IPS-18c (cell line): Measurements from ENCODE around the gene TJP3.
A peak's percentile ranks its signal among the peaks of the same experiment; 100 is the strongest.

Source experiments
- H3K4me3 ChIP-seq: 2 replicates; pipeline ENCODE4 v1.7.0; 2013; ENCODE audit warnings: low read depth, mild to moderate bottlenecking, low read length, moderate library complexity; ENCODE audit not compliant: insufficient read depth
- H3K9me3 ChIP-seq: one replicate; pipeline ENCODE4 v1.6.1; 2013; ENCODE audit warnings: mild to moderate bottlenecking, low read length, moderate library complexity; ENCODE audit not compliant: control insufficient read depth, insufficient read depth

The TJP3 gene

DNA sequence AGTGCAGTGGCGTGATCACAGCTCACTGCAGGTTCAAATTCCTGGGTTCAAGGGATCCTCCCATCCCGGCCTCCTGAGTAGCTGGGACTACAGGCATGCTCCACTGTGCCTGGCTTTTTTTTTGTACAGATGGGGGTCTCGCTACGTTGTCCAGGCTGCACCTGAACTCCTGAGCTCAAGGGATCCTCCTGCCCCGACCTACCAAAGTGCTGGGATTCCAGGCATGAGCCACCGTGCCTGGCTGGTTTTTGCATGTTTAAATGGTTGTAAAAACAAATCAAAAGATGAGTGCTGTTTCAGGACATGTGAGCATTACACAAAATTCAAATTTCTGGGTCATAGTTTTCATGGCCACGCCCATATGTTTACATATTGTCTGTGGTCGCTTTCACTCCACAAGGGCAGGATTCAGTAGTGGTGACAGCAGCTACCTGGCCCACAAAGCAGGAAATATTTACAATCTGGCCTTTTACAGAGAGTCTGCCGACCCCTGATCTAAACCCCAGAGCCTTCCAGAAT, 72.7 kb downstream of the TJP3 start:
- peaks cover 3% of the 10 kb centered on the region for H3K9me3 ChIP-seq
- no peak overlapping the region for H3K4me3 ChIP-seq

GRCh38 chr19:3781603-3782002, 73.4 kb downstream of the TJP3 start:
- peaks cover 3% of the 10 kb centered on the region for H3K9me3 ChIP-seq
- H3K4me3 ChIP-seq: no peak overlapping the region

- H3K9me3 ChIP-seq: peaks cover 3% of the 10 kb centered on the region
Measured at GRCh38 chr19:3782330-3782729, 74.1 kb downstream of the TJP3 start.

DNA sequence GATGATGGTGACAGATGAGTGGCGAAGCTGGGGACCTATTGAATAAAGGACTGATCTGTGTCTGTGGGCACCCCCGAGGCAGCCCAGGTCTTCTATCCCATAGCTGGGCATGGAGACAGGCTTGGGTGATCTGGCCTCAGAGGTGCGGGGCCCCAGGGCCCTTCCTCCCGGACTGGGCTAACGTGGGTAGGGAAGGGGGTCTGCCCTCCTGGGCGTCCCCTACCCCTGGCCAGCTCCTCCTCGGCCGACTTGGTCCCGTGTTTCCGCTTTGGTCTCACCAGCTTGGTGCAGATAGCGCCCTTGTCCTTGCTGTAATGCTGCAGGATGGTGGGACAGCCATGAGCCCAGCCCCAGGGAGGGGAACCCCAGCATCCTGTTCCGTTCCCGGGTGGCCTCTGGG, 74.7 kb downstream of the TJP3 start:
- Histone ChIP-seq H3K4me3 (no peak overlapping the region), H3K9me3 (peaks cover 3% of the 10 kb centered on the region)

More at GRCh38 chr19:3782330-3782729, 74.1 kb downstream of the TJP3 start:
- H3K4me3 ChIP-seq: no peak overlapping the region

DNA sequence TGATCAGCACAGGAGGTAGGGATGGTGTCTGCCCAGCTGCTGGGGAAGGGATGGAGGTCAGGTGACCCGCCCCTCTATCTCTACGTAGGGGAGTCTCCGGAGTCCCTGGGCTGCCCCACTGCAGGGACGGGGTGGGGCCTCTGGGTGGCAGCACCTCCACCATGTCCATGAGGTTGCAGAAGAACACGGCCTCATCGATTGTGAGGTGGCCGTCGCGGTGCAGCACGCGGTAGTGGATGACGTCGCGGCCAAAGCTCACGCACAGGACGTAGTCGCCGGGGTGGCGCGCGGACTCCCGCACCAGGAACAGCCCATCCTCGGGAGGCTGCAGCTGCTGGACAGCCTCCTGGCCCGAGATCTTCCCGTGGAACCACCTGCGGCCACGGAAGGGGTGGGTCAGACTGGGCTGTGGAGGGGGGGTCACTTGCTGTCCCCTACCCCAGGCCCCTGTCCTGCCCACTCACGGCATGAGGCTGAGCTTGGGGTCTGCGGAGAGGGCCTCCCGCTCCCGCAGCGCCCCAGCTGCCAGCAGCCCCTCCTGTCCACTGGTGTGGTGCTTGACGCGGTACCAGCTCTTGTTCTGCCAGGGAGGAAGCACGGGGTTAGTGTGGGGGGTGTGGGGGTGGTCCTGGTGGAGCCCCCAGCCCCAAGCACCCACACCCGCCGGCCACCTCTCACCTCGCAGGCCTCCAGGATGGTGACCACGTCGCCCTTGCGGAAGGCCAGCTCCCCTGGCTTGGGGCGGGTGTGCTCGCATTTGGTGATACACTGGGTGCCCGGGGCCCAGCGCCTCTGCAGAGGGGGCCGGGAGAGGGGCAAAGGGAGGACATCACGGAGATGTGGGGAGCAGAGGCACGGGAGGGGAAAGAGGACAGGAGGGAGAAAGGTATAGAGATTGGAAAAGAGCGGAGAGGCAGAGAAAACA, 75.7 kb downstream of the TJP3 start:
- Histone ChIP-seq H3K4me3 (no peak overlapping the region), H3K9me3 (peaks cover 3% of the 10 kb centered on the region)

GRCh38 chr19:3784607-3785450, 76.6 kb downstream of the TJP3 start:
- Histone ChIP-seq H3K9me3 (peaks cover 3% of the 10 kb centered on the region), H3K4me3 (peak overlapping the region; percentile 70)

GRCh38 chr19:3785451-3785937, 77.3 kb downstream of the TJP3 start:
- Histone ChIP-seq H3K4me3 (peak overlapping the region; percentile 70), H3K9me3 (peaks cover 3% of the 10 kb centered on the region)

DNA sequence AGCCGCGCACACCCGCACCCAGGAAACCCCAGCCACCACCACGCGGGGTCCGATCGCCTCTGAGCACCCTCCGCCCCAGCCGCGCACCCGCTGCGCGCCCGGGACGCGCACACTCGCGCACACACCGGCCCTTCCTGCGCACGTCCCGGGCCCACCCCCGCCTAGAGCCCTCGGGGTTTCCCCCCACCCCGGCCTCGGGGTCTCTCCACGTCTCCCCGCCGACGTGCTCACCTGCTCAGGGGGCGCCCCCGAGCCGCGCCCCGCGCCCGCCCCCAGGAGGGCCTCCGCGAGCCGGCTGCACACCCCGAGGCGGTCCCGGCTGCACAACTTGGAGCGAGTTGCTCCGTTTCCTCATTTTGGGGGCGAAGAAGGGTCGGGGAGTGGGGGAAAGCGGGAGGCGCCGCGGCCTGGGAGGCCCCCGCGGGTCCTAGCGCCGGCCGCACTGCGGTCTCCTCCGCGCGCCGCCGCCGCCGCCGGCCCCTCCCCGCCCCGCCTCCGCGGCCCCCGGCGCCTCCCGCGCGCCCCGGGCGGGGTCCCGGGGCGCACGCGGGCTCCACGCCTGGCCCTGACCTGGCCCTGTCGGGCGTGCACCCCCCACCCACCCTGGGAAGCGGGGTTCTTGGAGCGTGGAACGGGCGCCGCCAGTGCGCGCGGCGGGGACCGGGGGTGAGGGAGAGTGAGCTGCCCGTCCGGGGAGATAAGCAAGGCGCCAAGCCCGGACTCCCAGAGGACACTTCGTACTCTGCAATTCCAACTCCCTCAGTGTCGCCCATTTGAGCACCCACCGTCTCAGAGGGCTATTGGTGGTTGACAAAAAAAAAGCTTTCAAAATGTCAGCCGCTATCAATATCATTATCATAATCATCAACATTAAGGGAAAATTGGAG, 78.0 kb downstream of the TJP3 start, which contains the start of gene MATK:
TSS of gene MATK (minus strand) at position 444 of the 887 bp plus-strand sequence. CDS start 1,246 bp downstream, outside the sequence.
- no peaks in the 10 kb centered on the region for H3K9me3 ChIP-seq
- H3K4me3 ChIP-seq: peak within 1 kb of the TSS; percentile 70

- Histone ChIP-seq H3K4me3 (no peak overlapping the region), H3K9me3 (no peaks in the 10 kb centered on the region)
Measured at GRCh38 chr19:3788996-3789778, 81.0 kb downstream of the TJP3 start.

DNA sequence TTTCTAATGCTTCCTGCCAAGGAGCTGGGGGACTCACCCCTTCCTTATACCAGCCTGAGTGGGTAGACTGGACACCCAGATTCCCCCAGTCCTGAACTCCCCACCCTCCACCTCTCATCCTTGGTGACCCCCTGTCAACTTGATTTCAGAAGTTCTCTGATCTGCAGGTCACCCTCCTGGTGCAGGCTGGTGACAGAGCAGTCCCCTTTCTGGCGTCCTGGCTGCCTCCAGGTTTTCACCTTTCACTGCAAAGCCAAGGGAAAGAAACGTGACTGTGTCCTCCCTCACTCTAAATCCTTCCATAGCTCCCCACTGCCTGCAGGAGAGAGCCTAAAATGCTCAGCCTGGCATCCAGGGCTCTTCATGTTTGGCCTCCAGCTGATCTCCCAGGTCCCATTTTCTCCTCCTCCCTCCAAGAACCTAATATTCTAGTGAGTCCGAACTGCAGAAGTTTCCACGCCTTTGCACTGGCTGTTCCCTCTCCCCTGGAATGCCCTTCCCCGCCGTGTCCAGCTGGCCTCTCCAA, 82.1 kb downstream of the TJP3 start:
- H3K9me3 ChIP-seq: no peaks in the 10 kb centered on the region

DNA sequence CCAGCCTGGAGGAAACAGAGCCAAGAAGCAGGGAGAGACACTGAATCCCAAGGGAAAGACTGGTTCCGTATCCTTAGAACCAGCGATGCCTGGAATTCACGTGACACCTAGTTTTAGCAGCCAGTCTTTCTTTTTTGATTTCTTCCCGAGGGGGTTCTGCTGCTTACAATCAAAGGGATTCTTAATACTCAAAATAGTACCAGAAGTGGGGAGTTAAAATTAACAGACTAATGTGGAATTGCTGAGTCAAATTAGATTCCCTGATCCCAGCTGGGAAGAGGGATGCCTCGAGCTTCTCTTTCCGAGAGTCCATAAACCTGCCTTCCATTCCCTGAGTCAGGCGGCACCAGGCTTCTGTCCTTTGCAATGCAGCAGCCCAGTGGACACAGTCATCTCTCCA, 82.8 kb downstream of the TJP3 start:
- no peak overlapping the region for H3K4me3 ChIP-seq
- H3K9me3 ChIP-seq: no peaks in the 10 kb centered on the region

More for the DNA sequence above, 82.1 kb downstream of the TJP3 start:
- H3K4me3 ChIP-seq: no peak overlapping the region

GRCh38 chr19:3792114-3792513, 83.9 kb downstream of the TJP3 start:
- Histone ChIP-seq H3K9me3 (no peaks in the 10 kb centered on the region), H3K4me3 (no peak overlapping the region)

DNA sequence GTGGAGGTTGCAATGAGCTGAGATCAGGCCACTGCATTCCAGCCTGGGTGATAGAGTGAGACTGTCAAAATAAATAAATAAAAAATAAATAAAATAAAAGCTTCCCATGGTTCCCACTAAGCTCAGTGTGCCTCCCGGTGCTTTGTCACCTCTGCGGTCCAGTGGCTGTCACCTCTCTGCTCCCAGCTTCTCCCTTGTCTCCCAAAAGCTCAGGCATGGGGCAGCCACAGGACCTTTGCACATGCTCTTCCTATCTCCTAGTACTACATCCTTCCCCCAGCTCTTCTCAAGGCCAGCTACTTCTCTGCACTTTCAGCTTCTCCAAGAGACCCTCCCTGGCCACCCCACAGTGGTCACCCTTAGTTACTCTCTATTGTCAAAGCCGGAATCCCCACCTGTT, 85.6 kb downstream of the TJP3 start:
- Histone ChIP-seq H3K9me3 (no peaks in the 10 kb centered on the region), H3K4me3 (no peak overlapping the region)

DNA sequence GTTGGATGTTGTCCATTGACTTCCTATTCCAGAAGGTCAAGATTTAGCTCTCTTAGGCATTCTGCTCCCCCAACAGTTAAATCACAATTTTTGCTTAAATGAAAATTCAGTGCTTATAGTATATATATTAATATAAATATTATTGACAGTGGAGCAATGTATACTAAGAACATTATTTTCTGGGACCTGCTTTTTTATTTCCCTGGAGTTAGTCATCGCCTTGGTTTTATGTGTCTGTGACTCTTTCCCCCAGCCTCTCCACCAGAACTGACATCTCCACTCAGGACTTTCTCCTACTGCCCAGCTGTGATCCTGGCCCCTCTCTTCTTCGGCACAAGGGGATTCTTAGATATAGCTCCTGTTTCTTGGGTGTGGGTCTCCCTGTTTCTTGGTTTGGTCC, 88.2 kb downstream of the TJP3 start:
- no peaks in the 10 kb centered on the region for H3K9me3 ChIP-seq
- no peak overlapping the region for H3K4me3 ChIP-seq

- Histone ChIP-seq H3K4me3 (no peak overlapping the region), H3K9me3 (no peaks in the 10 kb centered on the region)
Measured at GRCh38 chr19:3798137-3798536, 90.0 kb downstream of the TJP3 start.
